Effector memory CD4-positive, alpha-beta T cell (primary cell): ENCODE data around the gene SUCLG1.

ENCODE experiments used
- DNase-seq, 3 donors: peaks; one replicate each; pipeline ENCODE4 v3.0.0-alpha.2; 2020
- H3K27ac ChIP-seq: 2 replicates; pipeline ENCODE4 v1.7.0; 2013; ENCODE audit warnings: mild to moderate bottlenecking, low read length, moderate library complexity; ENCODE audit not compliant: insufficient read depth, poor library complexity, severe bottlenecking
- H3K27me3 ChIP-seq: replicated peaks from 2 replicates; pipeline ENCODE4 v1.7.0; 2013; ENCODE audit warnings: mild to moderate bottlenecking, low read length; ENCODE audit not compliant: insufficient read depth, control insufficient read depth, poor library complexity, severe bottlenecking
- H3K36me3 ChIP-seq: 2 replicates; pipeline ENCODE4 v1.7.0; 2013; ENCODE audit warnings: mild to moderate bottlenecking, low read length, moderate library complexity; ENCODE audit not compliant: control insufficient read depth, insufficient read depth
- H3K4me1 ChIP-seq: 2 replicates; pipeline ENCODE4 v1.7.0; 2013; ENCODE audit warnings: low read length, mild to moderate bottlenecking; ENCODE audit not compliant: control insufficient read depth, insufficient read depth, poor library complexity, severe bottlenecking
- H3K4me3 ChIP-seq: 2 replicates; pipeline ENCODE4 v1.7.0; 2013; ENCODE audit warnings: low read length, low read depth, mild to moderate bottlenecking; ENCODE audit not compliant: insufficient read depth, poor library complexity, severe bottlenecking
- H3K9me3 ChIP-seq: 2 replicates; pipeline ENCODE4 v1.7.0; 2013; ENCODE audit warnings: mild to moderate bottlenecking, low read length, moderate library complexity; ENCODE audit not compliant: control insufficient read depth

Gene SUCLG1

GRCh38 chr2:84451579-84451978 is 7.5 kb downstream of the SUCLG1 start:
- DNase-seq, result no peak
- Histone ChIP-seq H3K4me3 (no peak overlapping the region), H3K27ac (no peak overlapping the region), H3K4me1 (no peaks in the 10 kb centered on the region), H3K27me3 (no peaks in the 10 kb centered on the region), H3K9me3 (no peaks in the 10 kb centered on the region), H3K36me3 (peaks cover 5% of the 10 kb centered on the region)

GRCh38 chr2:84450288-84451227 is 8.5 kb downstream of the SUCLG1 start:
- no peaks in the 10 kb centered on the region for H3K9me3 ChIP-seq
- no peaks in the 10 kb centered on the region for H3K27me3 ChIP-seq
- peaks cover 5% of the 10 kb centered on the region for H3K36me3 ChIP-seq
- no peak overlapping the region for H3K4me3 ChIP-seq
- DNase-seq, result no peak
- H3K4me1 ChIP-seq, result no peaks in the 10 kb centered on the region
- H3K27ac ChIP-seq, result no peak overlapping the region

- no peak for DNase-seq
- Histone ChIP-seq H3K27ac (no peak overlapping the region), H3K9me3 (no peaks in the 10 kb centered on the region), H3K27me3 (no peaks in the 10 kb centered on the region), H3K4me1 (no peaks in the 10 kb centered on the region), H3K4me3 (no peak overlapping the region), H3K36me3 (peaks cover 5% of the 10 kb centered on the region)
Observed at GRCh38 chr2:84449711-84450110, 9.4 kb downstream of the SUCLG1 start.

- Histone ChIP-seq H3K27me3 (no peaks in the 10 kb centered on the region), H3K36me3 (peaks cover 5% of the 10 kb centered on the region), H3K4me1 (no peaks in the 10 kb centered on the region), H3K9me3 (no peaks in the 10 kb centered on the region), H3K4me3 (no peak overlapping the region), H3K27ac (no peak overlapping the region)
- no peak for DNase-seq
Observed at GRCh38 chr2:84449055-84449454, 10.0 kb downstream of the SUCLG1 start.

- Histone ChIP-seq H3K4me1 (no peaks in the 10 kb centered on the region), H3K9me3 (no peaks in the 10 kb centered on the region), H3K27ac (no peak overlapping the region), H3K4me3 (no peak overlapping the region), H3K36me3 (peaks cover 38% of the 10 kb centered on the region), H3K27me3 (no peaks in the 10 kb centered on the region)
- no peak for DNase-seq
Observed at GRCh38 chr2:84443477-84443876, 15.6 kb downstream of the SUCLG1 start.

- H3K36me3 ChIP-seq, result peaks cover 38% of the 10 kb centered on the region
- H3K27me3 ChIP-seq, result no peaks in the 10 kb centered on the region
- no peak overlapping the region for H3K27ac ChIP-seq
- DNase-seq, result no peak
- H3K4me3 ChIP-seq, result no peak overlapping the region
- H3K9me3 ChIP-seq, result no peaks in the 10 kb centered on the region
- no peaks in the 10 kb centered on the region for H3K4me1 ChIP-seq
Observed at GRCh38 chr2:84442888-84443287, 16.2 kb downstream of the SUCLG1 start.

GRCh38 chr2:84441505-84441904 is 17.6 kb downstream of the SUCLG1 start:
- Histone ChIP-seq H3K4me3 (no peak overlapping the region), H3K27me3 (no peaks in the 10 kb centered on the region), H3K4me1 (no peaks in the 10 kb centered on the region), H3K27ac (no peak overlapping the region), H3K9me3 (no peaks in the 10 kb centered on the region), H3K36me3 (peaks cover 43% of the 10 kb centered on the region)
- no peak for DNase-seq

GRCh38 chr2:84441036-84441435 is 18.0 kb downstream of the SUCLG1 start:
- H3K4me3 ChIP-seq, result no peak overlapping the region
- no peaks in the 10 kb centered on the region for H3K27me3 ChIP-seq
- no peak for DNase-seq
- peaks cover 47% of the 10 kb centered on the region for H3K36me3 ChIP-seq
- H3K9me3 ChIP-seq, result no peaks in the 10 kb centered on the region
- H3K4me1 ChIP-seq, result no peaks in the 10 kb centered on the region
- no peak overlapping the region for H3K27ac ChIP-seq

GRCh38 chr2:84435345-84436025 is 23.6 kb downstream of the SUCLG1 start:
- Histone ChIP-seq H3K4me1 (no peaks in the 10 kb centered on the region), H3K27me3 (no peaks in the 10 kb centered on the region), H3K36me3 (peaks cover 65% of the 10 kb centered on the region), H3K27ac (no peak overlapping the region), H3K4me3 (no peak overlapping the region), H3K9me3 (no peaks in the 10 kb centered on the region)
- no peak for DNase-seq

- DNase-seq, result no peak
- Histone ChIP-seq H3K27ac (no peak overlapping the region), H3K4me3 (no peak overlapping the region), H3K4me1 (no peaks in the 10 kb centered on the region), H3K9me3 (no peaks in the 10 kb centered on the region), H3K27me3 (no peaks in the 10 kb centered on the region), H3K36me3 (peaks cover 44% of the 10 kb centered on the region)
Observed at GRCh38 chr2:84429328-84429727, 29.8 kb downstream of the SUCLG1 start.
